Stimulated activated naive CD8-positive, alpha-beta T cell treated with anti-CD3 and anti-CD28 coated beads, Interleukin-15, amount 100 ng/mL, for 72 hours (primary cell): ENCODE measurements around the gene TAB3.
"Not testable (repeated sequence)": the region's sequence is repeated elsewhere in the genome, so short reads cannot be mapped to it uniquely, and the experiment has no call there.

Experiments used
- ATAC-seq: fragments of 150-1000 bp; cut with Tn5 transposase; 2 replicates; pipeline ENCODE4 v1.10.0; 2021; ENCODE audit warnings: mild to moderate bottlenecking, moderate library complexity
- DNase-seq, 2 donors: peaks; one replicate each; pipeline ENCODE4 v3.0.0; 2021 to 2022
- H3K27ac Mint-ChIP-seq, 2 donors: one replicate each; pipeline ENCODE4 v1.8.0; 2022; ENCODE audit warnings: mild to moderate bottlenecking in 2 of 2, mixed read lengths in 2 of 2, moderate library complexity in 2 of 2
- H3K27me3 Mint-ChIP-seq: one replicate; pipeline ENCODE4 v1.8.0; 2022; ENCODE audit warnings: mixed read lengths
- H3K4me1 Mint-ChIP-seq: one replicate; pipeline ENCODE4 v1.8.0; 2022; ENCODE audit warnings: mild to moderate bottlenecking, mixed read lengths
- H3K4me3 Mint-ChIP-seq, 2 donors: one replicate each; pipeline ENCODE4 v1.8.0; 2022; ENCODE audit warnings: mild to moderate bottlenecking in 2 of 2, mixed read lengths in 2 of 2, moderate library complexity in 1 of 2
- H3K9me3 Mint-ChIP-seq, 2 donors: one replicate each; pipeline ENCODE4 v1.8.0; 2022; ENCODE audit warnings: mixed read lengths in 2 of 2

TAB3 gene

GRCh38 chrX:30804462-30804861 is 84.6 kb downstream of the TAB3 start:
- Mint-ChIP-seq H3K9me3 (no peaks in the 10 kb centered on the region), H3K27ac (no peak overlapping the region), H3K4me3 (no peak overlapping the region), H3K4me1 (no peaks in the 10 kb centered on the region), H3K27me3 (no peaks in the 10 kb centered on the region)
- no peak for ATAC-seq
- no peak for DNase-seq

- Mint-ChIP-seq H3K9me3 (no peaks in the 10 kb centered on the region), H3K27ac (no peak overlapping the region), H3K4me3 (no peak overlapping the region), H3K4me1 (no peaks in the 10 kb centered on the region), H3K27me3 (no peaks in the 10 kb centered on the region)
- ATAC-seq (no peak), DNase-seq (no peak)
Observed at GRCh38 chrX:30800901-30801300, 88.2 kb downstream of the TAB3 start.

GRCh38 chrX:30799327-30799726 is 89.7 kb downstream of the TAB3 start:
- Mint-ChIP-seq H3K4me3 (no peak overlapping the region), H3K27me3 (no peaks in the 10 kb centered on the region), H3K9me3 (no peaks in the 10 kb centered on the region), H3K27ac (no peak overlapping the region), H3K4me1 (no peaks in the 10 kb centered on the region)
- ATAC-seq (no peak), DNase-seq (no peak)

- DNase-seq = no peak
- Mint-ChIP-seq H3K4me3 (no peak overlapping the region), H3K27ac (no peak overlapping the region), H3K4me1 (no peaks in the 10 kb centered on the region), H3K9me3 (no peaks in the 10 kb centered on the region), H3K27me3 (no peaks in the 10 kb centered on the region)
- no peak for ATAC-seq
Observed at GRCh38 chrX:30798810-30799209, 90.2 kb downstream of the TAB3 start.

- DNase-seq, H3K9me3 Mint-ChIP-seq, ATAC-seq, H3K4me1 Mint-ChIP-seq, H3K4me3 Mint-ChIP-seq, H3K27ac Mint-ChIP-seq, H3K27me3 Mint-ChIP-seq: not testable (repeated sequence)
Observed at GRCh38 chrX:30797301-30797700, 91.8 kb downstream of the TAB3 start.

GRCh38 chrX:30795981-30796958 is 92.8 kb downstream of the TAB3 start:
- peaks cover 0 to 6% of the 10 kb centered on the region in 2 donors for H3K9me3 Mint-ChIP-seq
- H3K4me1 Mint-ChIP-seq = no peaks in the 10 kb centered on the region
- no peaks in the 10 kb centered on the region for H3K27me3 Mint-ChIP-seq
- no peak for DNase-seq
- H3K4me3 Mint-ChIP-seq = no peak overlapping the region
- H3K27ac Mint-ChIP-seq = no peak overlapping the region
- no peak for ATAC-seq

GRCh38 chrX:30794497-30794896 is 94.6 kb downstream of the TAB3 start:
- DNase-seq (no peak), ATAC-seq (no peak)
- no peak overlapping the region for H3K27ac Mint-ChIP-seq
- H3K4me3 Mint-ChIP-seq = no peak overlapping the region
- H3K4me1 Mint-ChIP-seq = no peaks in the 10 kb centered on the region
- H3K9me3 Mint-ChIP-seq = peaks cover 6 to 9% of the 10 kb centered on the region in 2 donors
- H3K27me3 Mint-ChIP-seq = no peaks in the 10 kb centered on the region

- Mint-ChIP-seq H3K27me3 (no peaks in the 10 kb centered on the region), H3K4me1 (no peaks in the 10 kb centered on the region), H3K27ac (no peak overlapping the region), H3K9me3 (peaks cover 6 to 17% of the 10 kb centered on the region in 2 donors), H3K4me3 (no peak overlapping the region)
- no peak for DNase-seq
- ATAC-seq = no peak
Observed at GRCh38 chrX:30793767-30794103, 95.3 kb downstream of the TAB3 start.

GRCh38 chrX:30793075-30793766 is 95.8 kb downstream of the TAB3 start:
- Mint-ChIP-seq H3K4me1 (no peaks in the 10 kb centered on the region), H3K4me3 (no peak overlapping the region), H3K27me3 (no peaks in the 10 kb centered on the region), H3K27ac (no peak overlapping the region), H3K9me3 (peaks cover 6 to 19% of the 10 kb centered on the region in 2 donors)
- no peak for ATAC-seq
- no peak for DNase-seq

- no peaks in the 10 kb centered on the region for H3K27me3 Mint-ChIP-seq
- no peaks in the 10 kb centered on the region for H3K4me1 Mint-ChIP-seq
- H3K27ac Mint-ChIP-seq = no peak overlapping the region
- peaks cover 6 to 19% of the 10 kb centered on the region in 2 donors for H3K9me3 Mint-ChIP-seq
- H3K4me3 Mint-ChIP-seq = no peak overlapping the region
- ATAC-seq = no peak
- no peak for DNase-seq
Observed at GRCh38 chrX:30791296-30792278, 97.5 kb downstream of the TAB3 start.

GRCh38 chrX:30787012-30787411 is 102.0 kb downstream of the TAB3 start:
- Mint-ChIP-seq H3K27ac (no peak overlapping the region), H3K9me3 (peaks cover 0 to 19% of the 10 kb centered on the region in 2 donors), H3K4me1 (peaks cover 8% of the 10 kb centered on the region), H3K4me3 (no peak overlapping the region), H3K27me3 (no peaks in the 10 kb centered on the region)
- no peak for DNase-seq
- no peak for ATAC-seq

- H3K27me3 Mint-ChIP-seq = no peaks in the 10 kb centered on the region
- no peak for DNase-seq
- no peak for ATAC-seq
- peaks cover 0 to 19% of the 10 kb centered on the region in 2 donors for H3K9me3 Mint-ChIP-seq
- no peak overlapping the region for H3K27ac Mint-ChIP-seq
- no peak overlapping the region for H3K4me3 Mint-ChIP-seq
- H3K4me1 Mint-ChIP-seq = peaks cover 15% of the 10 kb centered on the region
Observed at GRCh38 chrX:30786374-30786773, 102.7 kb downstream of the TAB3 start.

GRCh38 chrX:30781711-30782444 is 107.2 kb downstream of the TAB3 start:
- Mint-ChIP-seq H3K27ac (peak overlapping the region in 1 of 2 donors; percentile 85), H3K27me3 (no peaks in the 10 kb centered on the region), H3K9me3 (peaks cover 5 to 7% of the 10 kb centered on the region in 2 donors), H3K4me1 (peaks cover 33% of the 10 kb centered on the region), H3K4me3 (no peak overlapping the region)
- ATAC-seq (peak; percentile 82), DNase-seq (peak in 1 of 2 donors; percentile 15)

GRCh38 chrX:30779453-30780030 is 109.5 kb downstream of the TAB3 start:
- no peak overlapping the region for H3K27ac Mint-ChIP-seq
- peaks cover 5 to 7% of the 10 kb centered on the region in 2 donors for H3K9me3 Mint-ChIP-seq
- ATAC-seq (no peak), DNase-seq (no peak)
- H3K4me1 Mint-ChIP-seq = peaks cover 40% of the 10 kb centered on the region
- no peaks in the 10 kb centered on the region for H3K27me3 Mint-ChIP-seq
- H3K4me3 Mint-ChIP-seq = no peak overlapping the region
